Motor neuron (in vitro differentiated cells): Measurements from ENCODE around the gene PLCL1. TPM values are rescaled to one million over a fixed set of nuclear protein-coding genes. Genes with fewer than 3 reads are reported as not detected.
A peak's percentile ranks its signal among the peaks of the same experiment; 100 is the strongest.

Experiments
- ATAC-seq, 8 experiments: fragments of 200-7000 bp; cut with Tn5 transposase; replicated peaks in 6 of 8; 2 replicates each; pipeline ENCODE4 v1.8.0; 2021; ENCODE audit warnings: mild to moderate bottlenecking in 8 of 8, moderate library complexity in 8 of 8
- H3K27ac ChIP-seq, 2 donors: fragments of 250-450 bp; sonication (Bioruptor Pico); 2 replicates each; pipeline ENCODE4 v1.9.0; 2021; ENCODE audit warnings: antibody characterized with exemption in 2 of 2, mild to moderate bottlenecking in 2 of 2, moderate library complexity in 1 of 2
- H3K4me1 ChIP-seq, 2 donors: fragments of 250-450 bp; sonication (Bioruptor Pico); replicated peaks in 1 of 2; 2 replicates each; pipeline ENCODE4 v1.6.1; 2021; ENCODE audit warnings: antibody characterized with exemption in 2 of 2, mild to moderate bottlenecking in 2 of 2, moderate library complexity in 1 of 2
- H3K4me3 ChIP-seq, 5 donors: fragments of 250-450 bp; sonication (Bioruptor Pico); 2 replicates each; pipeline ENCODE4 v1.9.0; 2021; ENCODE audit warnings: antibody characterized with exemption in 5 of 5, mild to moderate bottlenecking in 5 of 5, moderate library complexity in 4 of 5
- WGBS, 10 experiments: fragments of 450-650 bp; shearing (Covaris generic); methylation state at CpG; one replicate each; pipeline ENCODE4 v1.0.0; 2022; 5-methylcytosine and 5-hydroxymethylcytosine counted together
- in situ Hi-C, 9 experiments: fragments of 400-800 bp; cut with MboI; loops; one replicate each; pipeline ENCODE4 v1.15.0; 2021; ENCODE audit warnings: low sequenced_read_pairs in 9 of 9, low pct_unique_long_range_greater_than_20kb in 2 of 9; ENCODE audit not compliant: unreplicated experiment in 9 of 9
- total RNA-seq, 8 experiments: library from RNA; unstranded; fragments of 300-600 nt; gene quantifications; 2 replicates each; pipeline versions ENCODE4 v1.2.3 to v1.2.4, GENCODE V29; 2022

Gene PLCL1
- total RNA-seq, 8 experiments from 2014 or later = 7.0 to 16.8 (median 10.1) TPM

- 57 to 100% (median 63%) methylated on average over 1 of the region's 1 CpG; no CpG with 5 or more reads in 5 of the 10 experiments for WGBS, 10 experiments
- Histone ChIP-seq H3K27ac (no peak overlapping the region), H3K4me1 (no peaks in the 10 kb centered on the region), H3K4me3 (no peak overlapping the region)
- ATAC-seq = no peak
- in situ Hi-C loops = no loop called here
These were observed 190.4 kb downstream of the PLCL1 start for GRCh38 chr2:197994751-197995150.

- Histone ChIP-seq H3K4me1 (peaks cover 0 to 4% of the 10 kb centered on the region in 2 donors), H3K27ac (no peak overlapping the region), H3K4me3 (no peak overlapping the region)
- 60 to 100% (median 85%) methylated on average over 1 to 2 of the region's 2 CpGs; no CpG with 5 or more reads in 2 of the 10 experiments for WGBS, 10 experiments
- in situ Hi-C loops = no loop called here
- no peak for ATAC-seq
These were observed 192.2 kb downstream of the PLCL1 start for GRCh38 chr2:197996583-197996982.

GRCh38 chr2:197997083-197997541 lies 192.7 kb downstream of the PLCL1 start:
- no peak for ATAC-seq
- Histone ChIP-seq H3K4me1 (peaks cover 0 to 4% of the 10 kb centered on the region in 2 donors), H3K4me3 (no peak overlapping the region), H3K27ac (no peak overlapping the region)
- 78 to 96% (median 87%) methylated on average over 1 to 5 of the region's 7 CpGs; no CpG with 5 or more reads in 4 of the 10 experiments for WGBS, 10 experiments
- in situ Hi-C loops = no loop called here

- 68 to 100% (median 95%) methylated on average over 1 to 3 of the region's 3 CpGs; no CpG with 5 or more reads in 4 of the 10 experiments for WGBS, 10 experiments
- H3K4me1 ChIP-seq = peaks cover 0 to 4% of the 10 kb centered on the region in 2 donors
- no peak for ATAC-seq
- no peak overlapping the region for H3K4me3 ChIP-seq
- in situ Hi-C loops = no loop called here
- H3K27ac ChIP-seq = no peak overlapping the region
These were observed 194.3 kb downstream of the PLCL1 start for GRCh38 chr2:197998702-197999101.

- Histone ChIP-seq H3K27ac (no peak overlapping the region), H3K4me3 (no peak overlapping the region), H3K4me1 (peaks cover 0 to 4% of the 10 kb centered on the region in 2 donors)
- in situ Hi-C loops = no loop called here
- 67 to 100% (median 83%) methylated on average over 1 of the region's 1 CpG; no CpG with 5 or more reads in 2 of the 10 experiments for WGBS, 10 experiments
- no peak for ATAC-seq
These were observed 196.0 kb downstream of the PLCL1 start for GRCh38 chr2:198000417-198000816.

- no peak overlapping the region for H3K4me3 ChIP-seq
- no peak overlapping the region for H3K27ac ChIP-seq
- no peak for ATAC-seq
- in situ Hi-C loops = no loop called here
- peaks cover 0 to 4% of the 10 kb centered on the region in 2 donors for H3K4me1 ChIP-seq
- WGBS, 10 experiments = 40 to 100% (median 86%) methylated on average over 1 of the region's 1 CpG; no CpG with 5 or more reads in 2 of the 10 experiments
These were observed 199.8 kb downstream of the PLCL1 start for GRCh38 chr2:198004173-198004572.

GRCh38 chr2:198004921-198005829 lies 200.8 kb downstream of the PLCL1 start:
- 71 to 100% (median 90%) methylated on average over 2 to 11 of the region's 12 CpGs; no CpG with 5 or more reads in 1 of the 10 experiments for WGBS, 10 experiments
- peak in 1 of 8 experiments; percentile 22 for ATAC-seq
- in situ Hi-C loops = no loop called here
- peaks cover 0 to 4% of the 10 kb centered on the region in 2 donors for H3K4me1 ChIP-seq
- H3K27ac ChIP-seq = no peak overlapping the region
- no peak overlapping the region for H3K4me3 ChIP-seq

GRCh38 chr2:198006733-198007132 lies 202.3 kb downstream of the PLCL1 start:
- Histone ChIP-seq H3K4me1 (no peaks in the 10 kb centered on the region), H3K27ac (no peak overlapping the region), H3K4me3 (no peak overlapping the region)
- in situ Hi-C loops = no loop called here
- 100% methylated on average over 1 of the region's 1 CpG; no CpG with 5 or more reads in 3 of the 10 experiments for WGBS, 10 experiments
- ATAC-seq = no peak

- H3K4me3 ChIP-seq = no peak overlapping the region
- in situ Hi-C loops = no loop called here
- no peaks in the 10 kb centered on the region for H3K4me1 ChIP-seq
- H3K27ac ChIP-seq = no peak overlapping the region
- WGBS, 10 experiments = 76 to 100% (median 91%) methylated on average over 1 to 3 of the region's 3 CpGs
- ATAC-seq = no peak
These were observed 203.8 kb downstream of the PLCL1 start for GRCh38 chr2:198008230-198008629.

- no peaks in the 10 kb centered on the region for H3K4me1 ChIP-seq
- no peak overlapping the region for H3K4me3 ChIP-seq
- no peak overlapping the region for H3K27ac ChIP-seq
- ATAC-seq = no peak
- in situ Hi-C loops = no loop called here
These were observed 207.6 kb downstream of the PLCL1 start for GRCh38 chr2:198012025-198012424.

GRCh38 chr2:198016243-198016642 lies 211.8 kb downstream of the PLCL1 start:
- WGBS, 10 experiments = 50 to 88% (median 61%) methylated on average over 1 to 4 of the region's 4 CpGs
- Histone ChIP-seq H3K4me3 (no peak overlapping the region), H3K4me1 (no peaks in the 10 kb centered on the region), H3K27ac (no peak overlapping the region)
- ATAC-seq = no peak
- in situ Hi-C loops = no loop called here

- WGBS, 10 experiments = 14 to 100% (median 61%) methylated on average over 1 to 2 of the region's 2 CpGs; no CpG with 5 or more reads in 4 of the 10 experiments
These were observed 212.7 kb downstream of the PLCL1 start for GRCh38 chr2:198017068-198017467.

GRCh38 chr2:198028955-198029354 lies 224.6 kb downstream of the PLCL1 start:
- no peak for ATAC-seq
- Histone ChIP-seq H3K27ac (no peak overlapping the region), H3K4me1 (peaks cover 10 to 21% of the 10 kb centered on the region in 2 donors), H3K4me3 (no peak overlapping the region)
- in situ Hi-C loops = no loop called here
- WGBS, 10 experiments = 50 to 100% (median 65%) methylated on average over 1 of the region's 1 CpG; no CpG with 5 or more reads in 4 of the 10 experiments

More at GRCh38 chr2:198017068-198017467, 212.7 kb downstream of the PLCL1 start:
- Histone ChIP-seq H3K4me1 (no peaks in the 10 kb centered on the region), H3K27ac (no peak overlapping the region), H3K4me3 (no peak overlapping the region)
- no peak for ATAC-seq
- in situ Hi-C loops = no loop called here
